ENCODE data around the gene TMEM259.
"Not testable (repeated sequence)": the region's sequence is repeated elsewhere in the genome, so short reads cannot be mapped to it uniquely, and the experiment has no call there.

TMEM259 gene

GRCh38 chr19:1025080-1025479, 4.2 kb upstream of the TMEM259 start:
- not testable (repeated sequence) for H3K18ac ChIP-seq (ENCODE audit: low read length); H4K91ac ChIP-seq (ENCODE audit: low read depth, low read length, poor library complexity); H3K4me3 ChIP-seq (ENCODE audit: low read length in 2 of 2); H3K36me3 ChIP-seq (replicated peaks in 1 of 2; ENCODE audit: control insufficient read depth in 2 of 2, insufficient read depth in 2 of 2, low read length in 2 of 2); DNase-seq (ENCODE audit: low spot score); H3K14ac ChIP-seq (ENCODE audit: low read length); H2BK15ac ChIP-seq (ENCODE audit: low read length); H3K4ac ChIP-seq (ENCODE audit: low read length); H3K9me3 ChIP-seq (replicated peaks in 1 of 2; ENCODE audit: control insufficient read depth in 2 of 2, insufficient read depth in 1 of 2, low read depth in 1 of 2, low read length in 2 of 2); H2AK5ac ChIP-seq (ENCODE audit: low read depth, low read length); H3K9ac ChIP-seq (ENCODE audit: low read depth, low read length, poor library complexity); H3K27me3 ChIP-seq (ENCODE audit: control insufficient read depth in 3 of 3, insufficient read depth in 3 of 3, low read depth in 1 of 3, low read length in 3 of 3); H2BK12ac ChIP-seq (ENCODE audit: low read length); H3K4me2 ChIP-seq (ENCODE audit: insufficient read depth, low read length, poor library complexity, severe bottlenecking); H2BK5ac ChIP-seq (ENCODE audit: low read length); H2BK120ac ChIP-seq (ENCODE audit: low read depth, low read length); H2AFZ ChIP-seq (ENCODE audit: low read length); H3K23ac ChIP-seq (ENCODE audit: low read depth, low read length, poor library complexity); H4K8ac ChIP-seq (ENCODE audit: low read depth, low read length); H3K27ac ChIP-seq (replicated peaks; ENCODE audit: low read length)
- Histone ChIP-seq H3K4me1 (ENCODE audit: control insufficient read depth in 2 of 2, insufficient read depth in 1 of 2, low read depth in 1 of 2, low read length in 2 of 2) (peaks cover 5 to 15% of the 10 kb centered on the region in 2 donors), H3K79me1 (ENCODE audit: low read depth, low read length) (peaks cover 12% of the 10 kb centered on the region)
- no CpG with 5 or more reads among the region's 6 CpGs for WGBS, 2 donors (ENCODE audit: extremely low coverage in 2 of 2, insufficient read length in 2 of 2, insufficient replicate concordance in 1 of 2)

- H3K9ac ChIP-seq (ENCODE audit: low read depth, low read length, poor library complexity); H3K4ac ChIP-seq (ENCODE audit: low read length); H3K36me3 ChIP-seq (replicated peaks in 1 of 2; ENCODE audit: control insufficient read depth in 2 of 2, insufficient read depth in 2 of 2, low read length in 2 of 2); H3K27ac ChIP-seq (replicated peaks; ENCODE audit: low read length); H2BK12ac ChIP-seq (ENCODE audit: low read length); H2AK5ac ChIP-seq (ENCODE audit: low read depth, low read length); H4K91ac ChIP-seq (ENCODE audit: low read depth, low read length, poor library complexity); H3K23ac ChIP-seq (ENCODE audit: low read depth, low read length, poor library complexity); H3K14ac ChIP-seq (ENCODE audit: low read length); H3K18ac ChIP-seq (ENCODE audit: low read length); H2BK15ac ChIP-seq (ENCODE audit: low read length); H3K4me3 ChIP-seq (ENCODE audit: low read length in 2 of 2); H3K9me3 ChIP-seq (replicated peaks in 1 of 2; ENCODE audit: control insufficient read depth in 2 of 2, insufficient read depth in 1 of 2, low read depth in 1 of 2, low read length in 2 of 2); H2AFZ ChIP-seq (ENCODE audit: low read length); H2BK5ac ChIP-seq (ENCODE audit: low read length); H4K8ac ChIP-seq (ENCODE audit: low read depth, low read length); H3K4me2 ChIP-seq (ENCODE audit: insufficient read depth, low read length, poor library complexity, severe bottlenecking); H3K27me3 ChIP-seq (ENCODE audit: control insufficient read depth in 3 of 3, insufficient read depth in 3 of 3, low read depth in 1 of 3, low read length in 3 of 3); DNase-seq (ENCODE audit: low spot score); H2BK120ac ChIP-seq (ENCODE audit: low read depth, low read length): not testable (repeated sequence)
- WGBS, 2 donors (ENCODE audit: extremely low coverage in 2 of 2, insufficient read length in 2 of 2, insufficient replicate concordance in 1 of 2): no CpG with 5 or more reads among the region's 5 CpGs
- Histone ChIP-seq H3K4me1 (ENCODE audit: control insufficient read depth in 2 of 2, insufficient read depth in 1 of 2, low read depth in 1 of 2, low read length in 2 of 2) (peaks cover 13 to 23% of the 10 kb centered on the region in 2 donors), H3K79me1 (ENCODE audit: low read depth, low read length) (peaks cover 18% of the 10 kb centered on the region)
Measured at GRCh38 chr19:1023883-1024188, 2.9 kb upstream of the TMEM259 start.

- no peaks in the 10 kb centered on the region for H3K9me3 ChIP-seq (replicated peaks in 1 of 2; ENCODE audit: control insufficient read depth in 2 of 2, insufficient read depth in 1 of 2, low read depth in 1 of 2, low read length in 2 of 2)
- no peaks in the 10 kb centered on the region for H3K27me3 ChIP-seq (ENCODE audit: control insufficient read depth in 3 of 3, insufficient read depth in 3 of 3, low read depth in 1 of 3, low read length in 3 of 3)
- no peak overlapping the region for H3K14ac ChIP-seq (ENCODE audit: low read length)
- H3K18ac ChIP-seq (ENCODE audit: low read length): peak overlapping the region; percentile 92
- H3K79me1 ChIP-seq (ENCODE audit: low read depth, low read length): peaks cover 41% of the 10 kb centered on the region
- H3K9ac ChIP-seq (ENCODE audit: low read depth, low read length, poor library complexity): peak overlapping the region; percentile 98
- peak overlapping the region; percentile 50 for H4K8ac ChIP-seq (ENCODE audit: low read depth, low read length)
- peak overlapping the region; percentile 89 for H2AK5ac ChIP-seq (ENCODE audit: low read depth, low read length)
- no peak for DNase-seq (ENCODE audit: low spot score)
- no peak overlapping the region for H3K27ac ChIP-seq (replicated peaks; ENCODE audit: low read length)
- peak overlapping the region; percentile 61 for H2BK120ac ChIP-seq (ENCODE audit: low read depth, low read length)
- H3K4ac ChIP-seq (ENCODE audit: low read length): no peak overlapping the region
- peak overlapping the region; percentile 0 for H2BK5ac ChIP-seq (ENCODE audit: low read length)
- peak overlapping the region; percentile 77 for H2AFZ ChIP-seq (ENCODE audit: low read length)
- H3K4me3 ChIP-seq (ENCODE audit: low read length in 2 of 2): peak overlapping the region; percentile 88 to 98
- H3K36me3 ChIP-seq (replicated peaks in 1 of 2; ENCODE audit: control insufficient read depth in 2 of 2, insufficient read depth in 2 of 2, low read length in 2 of 2): peaks cover 0 to 10% of the 10 kb centered on the region in 2 donors
- H3K4me2 ChIP-seq (ENCODE audit: insufficient read depth, low read length, poor library complexity, severe bottlenecking): peak overlapping the region; percentile 75
- H2BK12ac ChIP-seq (ENCODE audit: low read length): no peak overlapping the region
- peaks cover 24 to 37% of the 10 kb centered on the region in 2 donors for H3K4me1 ChIP-seq (ENCODE audit: control insufficient read depth in 2 of 2, insufficient read depth in 1 of 2, low read depth in 1 of 2, low read length in 2 of 2)
- peak overlapping the region; percentile 94 for H3K23ac ChIP-seq (ENCODE audit: low read depth, low read length, poor library complexity)
- no CpG with 5 or more reads among the region's 60 CpGs for WGBS, 2 donors (ENCODE audit: extremely low coverage in 2 of 2, insufficient read length in 2 of 2, insufficient replicate concordance in 1 of 2)
- peak overlapping the region; percentile 92 for H4K91ac ChIP-seq (ENCODE audit: low read depth, low read length, poor library complexity)
- H2BK15ac ChIP-seq (ENCODE audit: low read length): peak overlapping the region; percentile 39
Measured at GRCh38 chr19:1019980-1020867, 699 bp downstream of the TMEM259 start.

DNA sequence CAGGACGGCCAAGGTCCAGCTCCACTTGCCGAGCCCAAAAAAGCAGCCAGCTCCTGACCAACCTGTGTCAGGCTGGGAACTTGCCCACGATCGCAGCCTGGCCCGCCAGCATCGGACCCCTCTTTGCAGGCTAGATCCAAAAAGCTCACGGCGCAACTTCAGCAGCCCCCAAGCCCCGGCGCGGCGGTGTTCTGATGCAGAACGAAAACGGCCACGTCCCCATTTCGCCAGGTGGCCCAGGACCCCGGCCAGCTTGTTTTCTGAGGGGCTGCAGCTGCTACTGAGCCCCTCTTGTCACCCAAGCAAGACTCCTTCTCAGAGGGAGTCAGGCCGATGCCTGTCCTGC, 1.3 kb downstream of the TMEM259 start:
- peaks cover 47% of the 10 kb centered on the region for H3K79me1 ChIP-seq (ENCODE audit: low read depth, low read length)
- H3K27ac ChIP-seq (replicated peaks; ENCODE audit: low read length): no peak overlapping the region
- peaks cover 24 to 37% of the 10 kb centered on the region in 2 donors for H3K4me1 ChIP-seq (ENCODE audit: control insufficient read depth in 2 of 2, insufficient read depth in 1 of 2, low read depth in 1 of 2, low read length in 2 of 2)
- H2BK5ac ChIP-seq (ENCODE audit: low read length): peak overlapping the region; percentile 0
- peak overlapping the region; percentile 41 for H2AK5ac ChIP-seq (ENCODE audit: low read depth, low read length)
- H4K91ac ChIP-seq (ENCODE audit: low read depth, low read length, poor library complexity): peak overlapping the region; percentile 92
- H2BK15ac ChIP-seq (ENCODE audit: low read length): no peak overlapping the region
- no peaks in the 10 kb centered on the region for H3K27me3 ChIP-seq (ENCODE audit: control insufficient read depth in 3 of 3, insufficient read depth in 3 of 3, low read depth in 1 of 3, low read length in 3 of 3)
- no CpG with 5 or more reads among the region's 18 CpGs for WGBS, 2 donors (ENCODE audit: extremely low coverage in 2 of 2, insufficient read length in 2 of 2, insufficient replicate concordance in 1 of 2)
- H3K36me3 ChIP-seq (replicated peaks in 1 of 2; ENCODE audit: control insufficient read depth in 2 of 2, insufficient read depth in 2 of 2, low read length in 2 of 2): peaks cover 0 to 15% of the 10 kb centered on the region in 2 donors
- H3K14ac ChIP-seq (ENCODE audit: low read length): no peak overlapping the region
- peak overlapping the region; percentile 75 for H3K4me2 ChIP-seq (ENCODE audit: insufficient read depth, low read length, poor library complexity, severe bottlenecking)
- peak overlapping the region; percentile 64 for H3K18ac ChIP-seq (ENCODE audit: low read length)
- peak overlapping the region; percentile 61 for H2BK120ac ChIP-seq (ENCODE audit: low read depth, low read length)
- H3K23ac ChIP-seq (ENCODE audit: low read depth, low read length, poor library complexity): peak overlapping the region; percentile 94
- no peak for DNase-seq (ENCODE audit: low spot score)
- no peaks in the 10 kb centered on the region for H3K9me3 ChIP-seq (replicated peaks in 1 of 2; ENCODE audit: control insufficient read depth in 2 of 2, insufficient read depth in 1 of 2, low read depth in 1 of 2, low read length in 2 of 2)
- H2AFZ ChIP-seq (ENCODE audit: low read length): no peak overlapping the region
- H3K4me3 ChIP-seq (ENCODE audit: low read length in 2 of 2): peak overlapping the region; percentile 88 to 98
- no peak overlapping the region for H3K4ac ChIP-seq (ENCODE audit: low read length)
- H3K9ac ChIP-seq (ENCODE audit: low read depth, low read length, poor library complexity): peak overlapping the region; percentile 98
- H4K8ac ChIP-seq (ENCODE audit: low read depth, low read length): peak overlapping the region; percentile 17
- no peak overlapping the region for H2BK12ac ChIP-seq (ENCODE audit: low read length)
